ENCODE measurements around the gene PRSS35. TPM values are rescaled to one million over a fixed set of nuclear protein-coding genes. Genes with fewer than 3 reads are reported as not detected.

Gene PRSS35
- polyA plus RNA-seq, 1 of the 3 experiments (the other 2 are of a cell fraction), result 0.36 TPM

DNA sequence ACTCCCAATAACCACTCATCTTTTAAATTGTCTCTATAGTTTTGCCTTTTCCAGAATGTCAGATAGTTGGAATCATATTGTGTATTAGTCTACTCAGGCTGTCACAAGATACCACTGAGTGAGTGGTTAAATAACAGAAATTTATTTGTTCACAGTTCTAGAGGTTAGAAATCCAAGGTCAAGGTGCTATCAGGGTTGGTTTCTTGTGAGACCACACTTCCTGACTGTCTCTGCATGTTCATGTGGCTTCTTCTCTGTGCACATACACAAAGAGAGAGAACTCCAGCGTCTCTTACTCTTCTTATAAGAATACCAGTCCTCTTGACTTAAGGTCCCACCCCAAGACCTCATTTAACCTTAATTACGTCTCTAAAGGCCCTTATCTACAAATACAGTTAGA, 23.9 kb upstream of the PRSS35 start:
- Histone ChIP-seq H3K4me1 (ENCODE audit: control insufficient read depth in 1 of 2, insufficient read depth in 2 of 2, low read depth in 1 of 2, low read length in 1 of 2) (no peaks in the 10 kb centered on the region), H3K9ac (no peak overlapping the region), H3K4me3 (ENCODE audit: low read depth in 2 of 2, low read length in 1 of 2) (no peak overlapping the region), H2AFZ (ENCODE audit: low read depth) (no peak overlapping the region), H3K9me3 (no peaks in the 10 kb centered on the region), H3K79me2 (ENCODE audit: insufficient read depth) (no peaks in the 10 kb centered on the region), H3K27me3 (ENCODE audit: insufficient read depth) (no peaks in the 10 kb centered on the region), H4K20me1 (ENCODE audit: insufficient read depth) (no peaks in the 10 kb centered on the region), H3K4me2 (no peak overlapping the region), H3K27ac (ENCODE audit: low read depth in 2 of 2, low read length in 1 of 2) (no peak overlapping the region), H3K36me3 (replicated peaks in 1 of 2; ENCODE audit: control insufficient read depth in 1 of 2, insufficient read depth in 2 of 2, low read length in 1 of 2) (no peaks in the 10 kb centered on the region), H3K9me2 (no peaks in the 10 kb centered on the region), H3F3A (replicated peaks; ENCODE audit: insufficient read depth) (no peaks in the 10 kb centered on the region)
- CTCF ChIA-PET, result no interaction called here
- POLR2A ChIA-PET, result no interaction called here
- DNase-seq, result no peak
- TF ChIP-seq MXI1 (IDR thresholded peaks at IDR 0.05; ENCODE audit: low read depth, low read length) (no peak), RCOR1 (IDR thresholded peaks at IDR 0.05; ENCODE audit: low read length) (no peak), NFIC (IDR thresholded peaks at IDR 0.05; ENCODE audit: borderline replicate concordance) (no peak), TCF12 (IDR thresholded peaks at IDR 0.05) (no peak), TEAD4 (IDR thresholded peaks at IDR 0.05; ENCODE audit: borderline replicate concordance, insufficient read depth) (no peak), EZH2phosphoT487 (IDR thresholded peaks at IDR 0.05; ENCODE audit: borderline replicate concordance, low read depth) (no peak)
- TF ChIP-seq, protein P1, sequence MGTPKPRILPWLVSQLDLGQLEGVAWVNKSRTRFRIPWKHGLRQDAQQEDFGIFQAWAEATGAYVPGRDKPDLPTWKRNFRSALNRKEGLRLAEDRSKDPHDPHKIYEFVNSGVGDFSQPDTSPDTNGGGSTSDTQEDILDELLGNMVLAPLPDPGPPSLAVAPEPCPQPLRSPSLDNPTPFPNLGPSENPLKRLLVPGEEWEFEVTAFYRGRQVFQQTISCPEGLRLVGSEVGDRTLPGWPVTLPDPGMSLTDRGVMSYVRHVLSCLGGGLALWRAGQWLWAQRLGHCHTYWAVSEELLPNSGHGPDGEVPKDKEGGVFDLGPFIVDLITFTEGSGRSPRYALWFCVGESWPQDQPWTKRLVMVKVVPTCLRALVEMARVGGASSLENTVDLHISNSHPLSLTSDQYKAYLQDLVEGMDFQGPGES (IDR thresholded peaks at IDR 0.05; ENCODE audit: low read depth, low read length), result no peak
- WGBS (ENCODE audit: low lambda C conversion rate), result 37% methylated on average over 2 of the region's 2 CpGs

DNA sequence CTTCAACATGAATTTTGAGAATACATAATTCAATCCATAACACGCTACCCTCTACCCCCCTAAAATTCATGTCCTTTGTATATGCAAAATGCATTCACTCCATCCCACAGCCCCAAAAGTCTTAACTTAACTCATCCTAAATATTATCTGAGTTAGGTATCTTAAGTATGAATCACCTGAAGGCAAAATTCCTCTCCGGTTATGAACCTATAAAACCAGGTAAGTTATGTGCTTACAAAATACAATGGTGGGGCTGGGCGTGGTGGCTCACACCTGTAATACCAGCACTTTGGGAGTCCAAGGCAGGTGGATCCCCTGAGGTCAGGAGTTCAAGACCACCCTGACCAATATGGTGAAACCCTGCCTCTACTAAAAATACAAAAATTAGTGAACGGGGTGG, 23.5 kb upstream of the PRSS35 start:
- POLR2A ChIA-PET, result no interaction called here
- Histone ChIP-seq H3K79me2 (ENCODE audit: insufficient read depth) (no peaks in the 10 kb centered on the region), H3K9me3 (no peaks in the 10 kb centered on the region), H3K4me2 (no peak overlapping the region), H3K4me3 (ENCODE audit: low read depth in 2 of 2, low read length in 1 of 2) (no peak overlapping the region), H3K27ac (ENCODE audit: low read depth in 2 of 2, low read length in 1 of 2) (no peak overlapping the region), H3K36me3 (replicated peaks in 1 of 2; ENCODE audit: control insufficient read depth in 1 of 2, insufficient read depth in 2 of 2, low read length in 1 of 2) (no peaks in the 10 kb centered on the region), H4K20me1 (ENCODE audit: insufficient read depth) (no peaks in the 10 kb centered on the region), H3K27me3 (ENCODE audit: insufficient read depth) (no peaks in the 10 kb centered on the region), H3K9ac (no peak overlapping the region), H3K9me2 (no peaks in the 10 kb centered on the region), H3F3A (replicated peaks; ENCODE audit: insufficient read depth) (no peaks in the 10 kb centered on the region), H3K4me1 (ENCODE audit: control insufficient read depth in 1 of 2, insufficient read depth in 2 of 2, low read depth in 1 of 2, low read length in 1 of 2) (no peaks in the 10 kb centered on the region), H2AFZ (ENCODE audit: low read depth) (no peak overlapping the region)
- TF ChIP-seq, protein P2, sequence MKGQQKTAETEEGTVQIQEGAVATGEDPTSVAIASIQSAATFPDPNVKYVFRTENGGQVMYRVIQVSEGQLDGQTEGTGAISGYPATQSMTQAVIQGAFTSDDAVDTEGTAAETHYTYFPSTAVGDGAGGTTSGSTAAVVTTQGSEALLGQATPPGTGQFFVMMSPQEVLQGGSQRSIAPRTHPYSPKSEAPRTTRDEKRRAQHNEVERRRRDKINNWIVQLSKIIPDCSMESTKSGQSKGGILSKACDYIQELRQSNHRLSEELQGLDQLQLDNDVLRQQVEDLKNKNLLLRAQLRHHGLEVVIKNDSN (IDR thresholded peaks at IDR 0.05; ENCODE audit: borderline replicate concordance, low read depth), result no peak
- TF ChIP-seq RAD21 (IDR thresholded peaks at IDR 0.05; ENCODE audit: low read length), result no peak
- no peak for TF ChIP-seq FOSL2 (IDR thresholded peaks at IDR 0.05; ENCODE audit: borderline replicate concordance, low read depth)
- no peak for TF ChIP-seq NRF1 (IDR thresholded peaks at IDR 0.05; ENCODE audit: low read depth, low read length)
- TF ChIP-seq, protein P3, sequence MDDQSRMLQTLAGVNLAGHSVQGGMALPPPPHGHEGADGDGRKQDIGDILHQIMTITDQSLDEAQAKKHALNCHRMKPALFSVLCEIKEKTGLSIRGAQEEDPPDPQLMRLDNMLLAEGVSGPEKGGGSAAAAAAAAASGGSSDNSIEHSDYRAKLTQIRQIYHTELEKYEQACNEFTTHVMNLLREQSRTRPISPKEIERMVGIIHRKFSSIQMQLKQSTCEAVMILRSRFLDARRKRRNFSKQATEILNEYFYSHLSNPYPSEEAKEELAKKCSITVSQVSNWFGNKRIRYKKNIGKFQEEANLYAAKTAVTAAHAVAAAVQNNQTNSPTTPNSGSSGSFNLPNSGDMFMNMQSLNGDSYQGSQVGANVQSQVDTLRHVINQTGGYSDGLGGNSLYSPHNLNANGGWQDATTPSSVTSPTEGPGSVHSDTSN (IDR thresholded peaks at IDR 0.05), result no peak
- no peak for TF ChIP-seq FOXJ3 (CRISPR knock-in tag; IDR thresholded peaks at IDR 0.05)
- no peak for TF ChIP-seq GABPA (IDR thresholded peaks at IDR 0.05; ENCODE audit: low read depth)
- TF ChIP-seq, protein P4, sequence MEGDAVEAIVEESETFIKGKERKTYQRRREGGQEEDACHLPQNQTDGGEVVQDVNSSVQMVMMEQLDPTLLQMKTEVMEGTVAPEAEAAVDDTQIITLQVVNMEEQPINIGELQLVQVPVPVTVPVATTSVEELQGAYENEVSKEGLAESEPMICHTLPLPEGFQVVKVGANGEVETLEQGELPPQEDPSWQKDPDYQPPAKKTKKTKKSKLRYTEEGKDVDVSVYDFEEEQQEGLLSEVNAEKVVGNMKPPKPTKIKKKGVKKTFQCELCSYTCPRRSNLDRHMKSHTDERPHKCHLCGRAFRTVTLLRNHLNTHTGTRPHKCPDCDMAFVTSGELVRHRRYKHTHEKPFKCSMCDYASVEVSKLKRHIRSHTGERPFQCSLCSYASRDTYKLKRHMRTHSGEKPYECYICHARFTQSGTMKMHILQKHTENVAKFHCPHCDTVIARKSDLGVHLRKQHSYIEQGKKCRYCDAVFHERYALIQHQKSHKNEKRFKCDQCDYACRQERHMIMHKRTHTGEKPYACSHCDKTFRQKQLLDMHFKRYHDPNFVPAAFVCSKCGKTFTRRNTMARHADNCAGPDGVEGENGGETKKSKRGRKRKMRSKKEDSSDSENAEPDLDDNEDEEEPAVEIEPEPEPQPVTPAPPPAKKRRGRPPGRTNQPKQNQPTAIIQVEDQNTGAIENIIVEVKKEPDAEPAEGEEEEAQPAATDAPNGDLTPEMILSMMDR (IDR thresholded peaks at IDR 0.05), result no peak
- TF ChIP-seq ELF1 (IDR thresholded peaks at IDR 0.05), result no peak
- TF ChIP-seq, protein P5, sequence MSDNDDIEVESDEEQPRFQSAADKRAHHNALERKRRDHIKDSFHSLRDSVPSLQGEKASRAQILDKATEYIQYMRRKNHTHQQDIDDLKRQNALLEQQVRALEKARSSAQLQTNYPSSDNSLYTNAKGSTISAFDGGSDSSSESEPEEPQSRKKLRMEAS (IDR thresholded peaks at IDR 0.05; ENCODE audit: low read depth), result no peak
- no peak for TF ChIP-seq MXI1 (IDR thresholded peaks at IDR 0.05; ENCODE audit: low read depth, low read length)
- no peak for TF ChIP-seq EZH2phosphoT487 (IDR thresholded peaks at IDR 0.05; ENCODE audit: borderline replicate concordance, low read depth)
- TF ChIP-seq POLR2AphosphoS5 (IDR thresholded peaks at IDR 0.05; ENCODE audit: low read depth, low read length), result no peak
- CTCF ChIA-PET, result no interaction called here
- WGBS (ENCODE audit: low lambda C conversion rate), result 64% methylated on average over 4 of the region's 4 CpGs
- no peak for DNase-seq

Data from SK-N-SH (cell line).